LNCAP (cell line): ENCODE results near the gene SCN4B.

Source experiments
- CTCF ChIP-seq: fragments of 450-650 bp; IDR thresholded peaks from 2 replicates; pipeline ENCODE4 v1.5.1; 2017; ENCODE audit warnings: mild to moderate bottlenecking

Gene SCN4B

GRCh38 chr11:118175993-118176777, 23.6 kb upstream of the SCN4B start, which contains the start of gene SCN2B:
TSS of gene SCN2B (minus strand) at chr11:118176639. CDS start at chr11:118176431, 208 bp downstream.
- TF ChIP-seq CTCF = no peak

GRCh38 chr11:118175031-118175992, 22.7 kb upstream of the SCN4B start:
- TF ChIP-seq CTCF = no peak

GRCh38 chr11:118174006-118174567, 21.5 kb upstream of the SCN4B start:
- TF ChIP-seq CTCF = no peak

GRCh38 chr11:118172356-118172755, 19.7 kb upstream of the SCN4B start:
- no peak for TF ChIP-seq CTCF

GRCh38 chr11:118171269-118172062, 18.8 kb upstream of the SCN4B start:
- peak; percentile 90 for TF ChIP-seq CTCF

GRCh38 chr11:118170882-118171268, 18.3 kb upstream of the SCN4B start:
- TF ChIP-seq CTCF = no peak

GRCh38 chr11:118170231-118170630, 17.6 kb upstream of the SCN4B start:
- no peak for TF ChIP-seq CTCF
